NCI-H1694 (cell line): Measurements from ENCODE around the gene S1PR2.
A peak's percentile ranks its signal among the peaks of the same experiment; 100 is the strongest.
"Not testable (repeated sequence)": the region's sequence is repeated elsewhere in the genome, so short reads cannot be mapped to it uniquely, and the experiment has no call there.

Experiments used
- DNase-seq: peaks from one replicate; lab custom pipeline; 2025; lab: John Stamatoyannopoulos, UW

The S1PR2 gene

DNA sequence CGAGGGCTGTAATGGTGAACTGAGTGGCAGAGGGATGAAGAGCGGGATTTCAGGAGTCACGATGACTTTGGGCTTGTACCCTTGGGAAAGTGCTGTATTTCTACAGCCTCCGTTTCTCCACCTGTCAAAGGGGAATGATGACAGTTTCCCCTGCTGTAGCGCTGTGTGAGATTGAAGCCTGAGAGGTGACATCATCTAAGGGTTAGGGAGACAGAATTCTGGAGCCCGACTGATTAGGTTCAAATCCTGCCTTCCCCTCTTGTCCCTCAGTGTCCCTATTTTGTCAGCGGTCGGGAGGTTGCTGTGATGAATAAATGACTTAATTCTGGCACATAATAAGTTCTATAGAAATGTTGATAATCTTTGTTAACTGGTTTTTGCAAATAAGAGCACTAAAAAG lies 21.6 kb upstream of the S1PR2 start:
- no peak for DNase-seq

DNA sequence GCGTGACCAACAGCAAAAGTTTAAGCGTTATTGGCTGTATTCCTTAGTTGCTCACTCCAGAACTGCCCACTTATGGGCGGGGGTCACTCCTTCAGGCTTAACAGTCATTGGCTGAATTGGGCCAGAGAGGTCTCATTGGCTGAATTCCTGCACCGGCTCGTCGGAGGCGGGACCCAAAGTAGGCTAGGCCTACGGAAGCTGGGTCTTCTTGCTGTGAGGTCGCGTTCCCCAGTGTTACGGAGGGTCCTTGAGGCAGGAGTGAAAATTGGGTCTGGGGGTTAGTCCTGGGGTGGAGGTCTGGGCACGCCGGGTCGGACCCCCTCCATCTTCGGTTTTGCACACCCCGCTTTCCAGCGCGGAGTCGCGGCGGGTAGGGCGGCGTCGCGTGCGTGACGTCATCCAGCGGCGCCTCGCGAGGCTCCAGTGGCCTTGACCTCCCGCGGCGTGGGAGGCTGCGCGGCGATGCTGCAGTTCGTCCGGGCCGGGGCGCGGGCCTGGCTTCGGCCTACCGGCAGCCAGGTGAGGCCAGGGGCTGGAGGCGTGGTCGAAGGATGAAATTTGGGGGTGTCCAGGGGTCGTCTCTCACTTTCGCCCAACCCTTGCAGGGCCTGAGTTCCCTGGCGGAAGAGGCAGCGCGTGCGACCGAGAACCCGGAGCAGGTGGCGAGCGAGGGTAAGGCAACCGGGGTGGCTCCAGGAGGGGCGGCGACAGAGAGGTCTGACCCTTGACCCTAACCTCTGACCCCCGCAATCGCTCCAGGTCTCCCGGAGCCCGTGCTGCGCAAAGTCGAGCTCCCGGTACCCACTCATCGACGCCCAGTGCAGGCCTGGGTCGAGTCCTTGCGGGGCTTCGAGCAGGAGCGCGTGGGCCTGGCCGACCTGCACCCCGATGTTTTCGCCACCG lies 20.9 kb upstream of the S1PR2 start, which contains the start of gene MRPL4:
Gene MRPL4 (plus strand): TSS at position 423 of the 903 bp plus-strand sequence. CDS start 40 bp downstream, at position 463.
- DNase-seq: peak; percentile 96

DNA sequence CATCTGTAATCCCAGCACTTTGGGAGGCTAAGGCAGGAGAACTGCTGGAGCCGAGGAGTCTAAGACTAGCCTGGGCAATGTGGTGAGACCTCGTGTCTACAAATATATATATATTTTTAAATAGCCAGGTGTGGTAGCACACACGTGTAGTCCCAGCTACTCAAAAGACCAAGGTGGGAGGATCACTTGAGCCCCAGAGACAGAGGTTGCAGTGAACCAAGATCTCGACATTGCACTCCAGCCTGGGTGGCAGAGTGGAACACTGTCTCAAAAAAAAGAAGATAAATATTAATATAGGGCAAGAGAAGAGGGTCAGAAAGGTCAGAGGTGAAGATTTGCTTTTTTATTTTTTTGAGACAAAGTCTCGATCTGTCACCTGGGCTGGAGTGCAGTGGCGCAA lies 15.4 kb upstream of the S1PR2 start:
- DNase-seq: no peak

DNA sequence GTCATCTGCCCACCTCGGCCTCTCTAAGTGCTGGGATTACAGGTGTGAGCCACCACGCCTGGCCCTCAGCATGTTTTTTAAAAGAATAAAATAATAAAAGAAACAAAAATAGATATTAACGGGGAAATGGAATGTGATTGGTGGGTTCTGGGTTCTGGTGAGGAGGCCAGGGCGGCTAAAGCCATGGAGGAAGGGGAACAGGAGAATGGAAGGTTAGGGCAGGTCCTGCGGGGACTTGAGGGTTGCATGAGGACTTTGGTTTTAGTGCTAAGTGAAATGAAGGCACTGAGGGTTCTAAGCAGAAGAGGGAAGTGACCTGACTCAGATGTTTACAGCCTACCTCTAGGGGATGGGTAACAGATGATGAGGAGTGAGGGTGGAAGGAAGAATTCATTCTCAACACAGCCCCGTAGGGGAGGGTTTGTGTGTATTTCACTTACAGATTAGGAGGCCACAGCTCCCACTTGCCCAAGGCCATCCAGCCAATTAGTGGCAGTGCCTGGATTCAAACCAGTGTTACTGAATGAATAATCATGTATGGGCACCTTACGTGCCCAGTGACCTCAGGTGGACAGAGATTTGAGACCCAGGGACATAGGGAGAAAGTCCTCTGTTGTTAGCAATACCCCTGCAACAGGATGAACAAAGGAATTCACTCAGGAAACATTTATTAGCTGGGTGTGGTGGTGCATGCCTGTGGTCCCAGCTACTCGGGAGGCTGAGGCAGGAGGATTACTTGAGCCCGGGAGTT lies 14.2 kb upstream of the S1PR2 start:
- DNase-seq: no peak

DNA sequence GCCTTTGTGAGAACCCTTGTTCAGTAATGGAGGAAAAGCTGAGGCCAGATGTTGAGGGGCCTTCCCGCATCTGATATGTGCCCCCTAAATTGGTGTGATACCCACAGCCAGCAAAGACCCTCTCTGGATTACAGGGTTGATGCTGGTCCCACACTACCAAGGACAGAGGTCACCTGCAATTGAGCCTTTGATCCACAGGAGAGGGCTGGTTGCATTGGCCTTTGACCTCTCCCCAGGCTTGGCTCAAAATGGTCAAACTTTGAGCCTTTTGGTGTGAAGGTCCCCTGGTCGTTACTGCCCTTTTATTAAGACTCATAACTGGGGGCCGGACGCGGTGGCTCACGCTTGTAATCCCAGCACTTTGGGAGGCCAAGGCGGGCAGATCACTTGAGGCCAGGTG lies 12.5 kb upstream of the S1PR2 start:
- DNase-seq: no peak

DNA sequence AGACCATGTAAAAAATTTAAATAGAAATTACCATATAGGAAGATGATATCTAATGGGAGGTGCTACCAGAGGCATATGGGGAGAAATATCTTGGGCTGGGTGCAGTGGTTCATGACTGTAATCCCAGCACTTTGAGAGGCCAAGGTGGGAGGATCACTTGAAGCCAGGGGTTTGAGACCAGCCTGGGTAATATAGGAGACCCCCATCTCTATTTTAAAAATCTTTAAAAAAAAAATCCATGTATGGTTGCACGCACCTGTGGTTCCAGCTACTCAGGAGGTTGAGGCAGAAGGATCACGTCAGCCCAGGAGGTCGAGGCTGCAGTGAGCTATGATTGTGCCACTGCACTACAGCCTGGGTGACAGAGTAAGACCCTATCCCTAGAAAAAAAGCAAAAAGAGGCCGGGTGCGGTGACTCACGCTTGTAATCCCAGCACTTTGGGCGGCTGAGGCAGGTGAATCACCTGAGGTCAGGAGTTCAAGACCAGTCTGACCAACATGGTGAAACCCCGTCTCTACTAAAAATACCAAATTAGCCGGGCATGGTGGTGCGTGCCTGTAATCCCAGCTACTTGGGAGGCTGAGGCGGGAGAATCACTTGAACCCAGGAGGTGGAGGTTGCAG lies 10.8 kb upstream of the S1PR2 start:
- DNase-seq: not testable (repeated sequence)

DNA sequence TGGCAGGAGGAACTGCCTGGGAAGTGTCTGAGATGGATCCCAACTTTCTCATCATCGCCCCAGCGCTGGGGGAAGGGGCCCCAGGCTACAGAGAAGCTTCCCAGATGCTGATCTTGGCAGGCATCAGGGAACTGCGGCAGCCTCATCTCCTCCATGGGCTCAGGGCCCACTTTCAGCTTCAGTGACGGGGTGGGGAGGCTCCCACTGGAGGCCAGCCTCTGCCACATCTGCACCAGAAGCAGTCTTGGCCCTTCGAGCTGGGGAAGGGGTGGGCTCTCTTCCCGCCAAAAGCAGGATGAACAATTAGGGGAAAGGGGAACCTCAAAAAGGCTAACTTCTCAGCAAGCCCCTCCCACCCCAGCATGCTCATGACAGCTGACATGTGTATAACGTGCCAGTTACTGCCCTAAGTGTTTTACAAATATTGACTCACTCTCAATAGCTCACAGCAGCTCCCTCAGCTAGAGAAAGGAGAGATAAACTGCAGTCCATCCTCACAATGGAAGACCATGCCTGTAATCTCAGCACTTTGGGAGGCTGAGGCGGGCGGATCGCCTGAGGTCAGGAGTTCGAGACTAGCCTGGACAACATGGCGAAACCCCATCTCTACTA lies 7.1 kb upstream of the S1PR2 start:
- DNase-seq: no peak

DNA sequence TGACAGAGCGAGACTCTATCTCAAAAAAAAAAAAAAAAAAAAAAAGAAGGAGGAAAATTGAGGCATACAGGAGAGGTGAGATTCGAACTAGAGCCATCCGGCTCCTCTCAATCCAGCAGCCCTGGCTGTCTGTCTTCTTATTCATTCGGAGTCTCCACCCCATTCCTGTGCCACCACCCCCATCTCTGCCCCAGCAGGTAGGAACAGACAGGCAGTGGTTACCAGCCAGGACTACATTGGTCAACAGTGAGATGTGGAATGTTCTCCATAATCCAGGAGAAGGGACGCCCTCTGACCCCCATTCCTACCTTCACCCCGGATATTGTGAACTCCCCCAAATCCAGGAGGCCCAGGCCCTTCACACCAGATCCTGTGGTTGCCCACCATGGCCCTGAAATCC lies 6.6 kb upstream of the S1PR2 start:
- DNase-seq: no peak

DNA sequence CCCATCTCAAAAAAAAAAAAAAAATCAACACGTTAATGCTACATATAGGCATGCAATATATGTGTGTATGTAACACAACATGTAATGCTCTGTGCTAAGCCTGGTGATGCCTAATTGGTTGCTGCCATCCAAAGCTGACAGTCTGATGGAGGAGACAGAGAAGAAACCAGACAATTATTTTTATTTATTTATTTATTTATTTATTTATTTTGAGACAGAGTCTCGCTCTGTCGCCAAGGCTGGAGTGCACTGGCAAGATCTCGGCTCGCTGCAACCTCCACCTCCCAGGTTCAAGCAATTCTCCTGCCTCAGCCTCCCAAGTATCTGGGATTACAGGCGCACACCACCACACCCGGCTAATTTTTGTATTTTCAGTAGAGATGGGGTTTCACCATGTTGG lies 4.3 kb upstream of the S1PR2 start:
- not testable (repeated sequence) for DNase-seq

DNA sequence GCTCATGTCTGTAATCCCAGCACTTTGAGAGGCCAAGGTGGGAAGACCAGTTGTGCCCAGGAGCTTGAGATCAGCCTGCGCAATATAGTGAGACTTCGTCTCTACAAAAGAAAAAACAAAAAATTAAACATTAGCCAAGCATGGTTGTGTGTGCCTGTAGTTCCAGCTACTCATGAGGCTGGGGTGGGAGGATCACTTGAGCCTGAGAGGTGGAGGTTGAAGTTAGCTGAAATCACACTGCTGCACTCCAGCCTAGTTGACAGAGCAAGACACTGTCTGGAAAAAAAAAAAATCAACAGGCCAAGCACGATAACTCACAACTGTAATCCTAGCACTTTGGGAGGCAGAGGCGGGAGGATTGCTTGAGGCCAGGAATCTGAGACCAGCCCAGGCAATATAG lies 3.9 kb upstream of the S1PR2 start:
- no peak for DNase-seq

DNA sequence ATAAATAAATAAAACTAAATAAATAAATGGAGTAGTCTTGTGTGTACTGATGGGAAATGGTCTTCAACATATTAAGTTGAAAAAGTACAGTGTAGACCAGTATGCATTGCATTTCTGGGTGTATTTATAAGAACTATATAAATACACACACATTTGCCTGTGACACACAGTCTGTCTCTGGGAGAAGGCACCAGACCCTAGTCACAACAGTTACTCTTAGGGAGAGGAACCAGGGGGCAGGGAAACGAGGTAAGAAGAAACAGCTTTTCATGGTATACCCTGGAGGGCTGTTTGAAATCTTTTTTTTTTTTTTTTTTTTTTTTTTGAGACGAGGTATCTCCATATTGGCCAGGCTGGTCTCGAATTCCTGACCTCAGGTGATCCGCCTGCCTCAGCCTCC lies 2.8 kb upstream of the S1PR2 start:
- DNase-seq: no peak

DNA sequence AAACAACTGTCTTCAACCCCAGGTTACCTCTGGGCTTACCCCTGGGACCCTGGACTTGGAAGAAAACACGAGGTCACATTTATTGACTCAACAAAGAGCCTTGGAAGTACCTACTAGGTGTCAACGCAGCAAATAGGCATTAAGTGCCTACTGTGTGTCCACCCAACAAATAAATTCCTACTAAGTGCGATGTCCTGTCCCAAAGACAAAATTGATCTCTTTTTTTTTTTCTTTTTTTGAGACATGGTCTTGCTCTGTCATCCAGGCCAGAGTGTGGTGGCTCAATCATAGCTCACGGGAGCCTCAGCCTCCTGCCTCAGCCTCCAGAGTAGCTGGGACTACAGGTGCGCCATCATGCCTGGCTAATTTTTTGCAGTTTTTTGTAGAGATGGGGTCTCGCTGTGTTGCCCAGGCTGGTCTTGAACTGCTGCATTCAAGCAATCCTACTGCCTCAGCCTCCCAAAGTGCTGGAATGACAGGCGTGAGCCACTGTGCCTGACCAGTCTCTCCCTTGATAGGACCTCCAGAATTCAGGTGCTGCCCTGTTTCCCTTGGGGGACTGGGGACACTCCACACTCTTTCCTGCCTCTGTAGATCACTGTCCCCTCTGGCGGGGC lies 589 bp upstream of the S1PR2 start:
- DNase-seq: no peak

DNA sequence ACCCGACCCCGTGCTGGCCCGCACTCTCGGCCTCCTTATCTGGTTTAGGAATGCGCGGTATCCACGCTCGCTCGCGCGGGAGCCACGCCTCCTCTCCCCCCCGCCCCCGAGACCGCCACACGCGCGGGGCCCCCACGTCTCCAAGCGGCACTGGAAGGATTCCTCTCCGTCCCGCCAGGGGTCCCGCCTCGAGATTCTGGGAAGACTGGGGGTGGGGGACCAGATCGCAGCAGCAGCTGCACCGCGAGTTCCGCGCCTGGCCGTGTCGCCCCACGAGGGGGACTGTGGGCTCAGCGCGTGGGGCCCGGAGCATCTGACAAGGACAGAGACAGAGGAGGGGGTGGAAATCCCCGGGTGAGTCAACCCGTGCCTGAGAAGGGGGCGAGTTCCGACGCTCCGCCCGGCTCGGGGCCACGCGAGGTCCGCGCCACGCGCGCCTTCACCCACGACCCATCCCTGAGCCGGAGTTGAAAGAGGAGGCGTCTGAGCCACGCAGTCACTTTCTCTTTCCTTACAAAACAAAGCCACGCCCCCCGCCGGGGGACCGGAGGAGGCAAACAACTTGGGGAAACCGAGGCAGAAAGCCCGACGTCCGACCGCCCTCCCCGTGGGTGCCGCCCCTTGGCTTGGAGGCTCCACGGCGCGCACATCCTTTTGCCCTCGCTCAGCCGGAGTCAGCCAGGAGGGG lies 814 bp downstream of the S1PR2 start:
- no peak for DNase-seq

DNA sequence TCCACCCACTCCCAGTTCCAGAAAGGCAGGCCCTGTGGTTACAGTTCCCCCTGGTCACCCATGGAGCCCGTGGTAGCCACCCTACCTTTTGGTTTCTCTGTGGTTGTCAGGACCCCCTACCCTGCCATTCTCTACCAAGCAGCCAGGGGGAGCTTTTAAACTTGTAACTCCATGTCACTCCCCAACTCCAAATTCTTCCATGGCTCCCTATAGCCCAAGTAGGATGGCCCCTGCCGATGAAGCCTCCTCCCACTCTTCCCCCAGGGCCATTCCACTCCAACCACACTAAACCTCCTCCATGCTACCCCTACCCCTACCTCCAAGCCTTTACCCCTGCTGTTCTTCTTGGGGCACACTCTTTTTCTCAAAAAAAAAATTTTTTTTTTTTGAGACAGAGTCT lies 2.2 kb downstream of the S1PR2 start:
- peak; percentile 28 for DNase-seq

DNA sequence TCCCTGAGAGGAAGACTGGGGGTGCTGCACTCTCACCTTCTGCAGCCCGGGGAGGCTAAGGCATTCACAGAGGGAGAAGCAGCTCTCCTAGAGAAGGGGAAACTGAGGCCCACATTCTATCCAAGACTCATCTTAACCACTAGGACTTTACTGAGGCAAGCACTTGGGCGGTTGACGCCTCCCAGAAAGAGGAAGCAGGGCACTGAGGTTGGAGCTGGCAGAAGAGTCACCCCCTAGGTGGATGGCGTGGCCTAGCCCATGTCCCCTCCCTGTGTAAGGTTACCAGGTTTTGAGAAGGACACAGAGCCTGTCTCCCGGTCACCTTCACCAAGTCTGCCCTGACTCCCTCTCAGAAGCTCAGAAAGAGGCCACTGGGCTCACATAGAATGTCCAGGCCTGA lies 2.7 kb downstream of the S1PR2 start:
- no peak for DNase-seq

DNA sequence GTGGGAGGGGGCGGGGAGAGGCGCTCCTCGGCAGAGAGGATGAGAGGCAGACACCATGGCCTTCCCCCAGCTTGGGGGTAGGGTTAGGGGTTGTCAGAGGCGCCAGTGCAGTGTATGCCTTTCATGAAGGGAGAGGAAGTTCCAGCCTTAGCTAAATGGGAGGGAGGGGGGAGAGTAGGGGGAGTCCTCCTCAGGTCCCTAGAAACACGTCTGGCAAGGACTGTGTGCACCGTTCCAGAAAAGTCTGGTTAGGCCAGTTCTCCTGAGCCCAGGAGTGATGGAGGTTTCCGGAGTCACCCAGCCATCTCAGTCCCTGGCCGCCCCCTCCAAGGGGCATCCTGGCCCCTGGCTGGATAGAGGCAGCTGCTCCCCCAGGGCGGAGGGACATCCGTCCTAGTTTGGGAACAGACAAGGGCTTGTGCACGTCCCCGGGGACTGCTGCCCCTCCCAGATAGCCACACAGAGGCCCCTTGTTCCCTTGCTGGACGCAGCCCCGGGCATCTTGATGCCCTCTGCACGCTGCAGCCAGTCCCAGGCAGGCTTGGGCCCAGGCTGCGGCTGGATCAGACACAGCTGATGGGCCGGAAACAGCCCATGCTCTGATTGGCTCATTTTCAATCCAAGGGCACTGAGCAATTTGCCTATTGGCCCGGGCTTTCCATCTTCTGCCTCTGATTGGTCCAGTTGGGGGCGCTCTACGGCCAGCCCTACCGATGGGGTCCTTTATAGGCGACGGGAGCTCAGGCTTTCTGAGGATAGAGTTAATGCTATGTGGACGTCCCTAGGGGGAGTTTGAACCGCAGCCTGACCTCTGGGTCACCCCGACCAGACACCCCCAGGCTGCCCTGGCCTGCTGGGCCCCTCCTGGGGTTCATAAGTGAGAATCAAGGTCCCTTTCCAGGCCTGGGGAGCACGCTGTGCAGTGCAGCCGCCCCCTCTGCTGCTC lies 3.8 kb downstream of the S1PR2 start:
- DNase-seq: no peak

DNA sequence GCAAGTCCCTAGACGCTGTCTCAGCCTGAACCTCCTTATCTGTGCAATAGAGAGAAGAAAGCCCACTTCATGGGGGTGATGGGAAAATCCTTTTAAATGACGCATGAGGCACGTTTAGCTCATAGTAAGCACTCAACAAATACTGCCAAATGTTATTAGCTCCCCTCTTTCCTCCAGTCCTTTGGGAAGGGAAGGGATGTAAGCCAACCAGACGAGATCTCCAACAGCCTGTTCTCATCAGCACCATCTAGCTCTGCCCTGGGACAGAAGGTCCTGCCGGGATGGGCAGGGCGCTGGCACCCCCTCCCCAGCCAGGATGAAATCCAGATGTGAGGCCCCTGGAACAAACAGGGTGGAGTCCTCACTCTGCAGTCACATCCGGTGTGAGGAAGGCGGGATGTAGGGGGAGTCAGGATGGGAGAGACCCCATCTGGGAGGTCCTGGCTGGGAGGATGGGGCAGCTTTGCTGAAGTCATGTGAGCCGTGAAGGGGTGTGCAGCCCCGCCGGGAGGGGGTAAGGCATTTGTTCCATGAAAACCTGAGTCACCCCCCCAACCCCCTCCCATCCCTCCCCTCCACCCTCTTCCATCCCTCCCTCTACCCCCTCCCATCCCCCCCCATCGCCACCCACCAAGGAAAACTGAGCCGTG lies 4.6 kb downstream of the S1PR2 start:
- no peak for DNase-seq

DNA sequence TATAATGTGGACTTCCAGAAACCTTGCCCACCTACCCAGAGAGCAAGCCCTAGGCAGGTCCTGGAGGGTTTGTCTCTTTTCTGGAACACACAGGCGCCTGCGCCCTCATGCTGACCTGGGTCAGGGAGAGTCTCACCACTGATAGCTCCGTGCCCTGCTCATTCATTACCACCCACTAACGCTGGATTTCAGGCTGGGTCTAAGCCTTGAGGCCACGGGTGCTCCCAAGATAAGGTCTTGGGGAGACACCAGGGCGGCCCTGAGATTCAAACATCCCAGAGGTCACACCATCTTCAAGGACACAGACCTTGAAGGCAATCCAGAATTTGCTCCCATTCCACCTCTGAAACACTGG lies 5.1 kb downstream of the S1PR2 start:
- DNase-seq: no peak

DNA sequence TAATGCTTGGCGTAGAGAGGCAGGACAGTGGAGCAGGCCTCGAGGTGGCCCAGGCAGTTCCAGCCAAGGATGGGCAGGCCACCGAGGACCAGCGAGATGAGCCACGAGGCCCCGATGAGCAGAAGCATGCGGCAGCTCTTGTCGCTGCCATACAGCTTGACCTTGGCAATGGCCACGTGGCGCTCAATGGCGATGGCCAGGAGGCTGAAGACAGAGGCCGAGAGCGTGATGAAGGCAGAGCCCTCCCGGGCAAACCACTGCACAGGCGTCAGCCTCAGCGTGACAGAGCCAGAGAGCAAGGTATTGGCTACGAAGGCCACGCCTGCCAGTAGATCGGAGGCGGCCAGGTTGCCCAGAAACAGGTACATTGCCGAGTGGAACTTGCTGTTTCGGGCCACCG lies 6.8 kb downstream of the S1PR2 start:
- no peak for DNase-seq
